Mesenchymal stem cell (in vitro differentiated cells and primary cell): ENCODE measurements around the gene UBE2G2.
A peak's percentile ranks its signal among the peaks of the same experiment; 100 is the strongest.

Experiments used
- DNase-seq: peaks from one replicate; pipeline ENCODE4 v3.0.0-alpha.2; 2013
- H2AFZ ChIP-seq: one replicate; pipeline ENCODE4 v1.6.1; 2013; ENCODE audit warnings: low read depth, mild to moderate bottlenecking, control low read depth, inconsistent platforms, low read length, moderate library complexity
- H2AK5ac ChIP-seq: 2 replicates; pipeline ENCODE4 v1.6.1; 2013; ENCODE audit warnings: low read length, moderate library complexity, mild to moderate bottlenecking, inconsistent platforms; ENCODE audit not compliant: severe bottlenecking
- H2BK120ac ChIP-seq: one replicate; pipeline ENCODE4 v1.6.1; 2013; ENCODE audit warnings: low read depth, mild to moderate bottlenecking, inconsistent platforms, low read length, moderate library complexity
- H2BK12ac ChIP-seq, 2 experiments: one replicate each; pipeline ENCODE4 v1.6.1; 2013; ENCODE audit warnings: inconsistent platforms in 2 of 2, low read length in 2 of 2, mild to moderate bottlenecking in 2 of 2, moderate library complexity in 2 of 2, control low read depth in 1 of 2
- H2BK15ac ChIP-seq: one replicate; pipeline ENCODE4 v1.6.1; 2013; ENCODE audit warnings: mild to moderate bottlenecking, low read depth, inconsistent platforms; ENCODE audit not compliant: poor library complexity, severe bottlenecking
- H2BK5ac ChIP-seq: 2 replicates; pipeline ENCODE4 v1.6.1; 2013; ENCODE audit warnings: low read depth, mild to moderate bottlenecking, low read length, control low read depth, inconsistent platforms; ENCODE audit not compliant: poor library complexity, severe bottlenecking
- H3K14ac ChIP-seq, 2 experiments: one replicate each; pipeline ENCODE4 v1.6.1; 2013; ENCODE audit warnings: inconsistent platforms in 2 of 2, low read length in 2 of 2, control low read depth in 1 of 2, mild to moderate bottlenecking in 1 of 2, moderate library complexity in 1 of 2
- H3K18ac ChIP-seq, 2 experiments: one replicate each; pipeline ENCODE4 v1.6.1; 2013; ENCODE audit warnings: inconsistent platforms in 2 of 2, low read length in 2 of 2, control low read depth in 1 of 2, low read depth in 1 of 2, mild to moderate bottlenecking in 1 of 2
- H3K23ac ChIP-seq, 2 experiments: one replicate each; pipeline ENCODE4 v1.6.1; 2013; ENCODE audit warnings: inconsistent platforms in 2 of 2, low read length in 2 of 2, mild to moderate bottlenecking in 2 of 2, moderate library complexity in 2 of 2, control low read depth in 1 of 2
- H3K27ac ChIP-seq: 2 replicates; pipeline ENCODE4 v1.5.1; 2013; ENCODE audit warnings: mild to moderate bottlenecking, moderate library complexity, low read length, control low read depth, inconsistent platforms; ENCODE audit not compliant: poor library complexity, severe bottlenecking
- H3K27me3 ChIP-seq, 2 experiments: 2 replicates each; pipeline versions ENCODE4 v1.6.1 to v1.7.0; 2013; ENCODE audit warnings: low read length in 2 of 2, mild to moderate bottlenecking in 2 of 2, moderate library complexity in 2 of 2, control low read depth in 1 of 2, inconsistent platforms in 1 of 2; ENCODE audit not compliant: control insufficient read depth in 1 of 2, insufficient read depth in 1 of 2
- H3K36me3 ChIP-seq, 2 experiments: 2 replicates each; pipeline versions ENCODE4 v1.6.1 to v1.7.0; 2013; ENCODE audit warnings: low read length in 2 of 2, control low read depth in 1 of 2, inconsistent platforms in 1 of 2, low read depth in 1 of 2, mild to moderate bottlenecking in 1 of 2; ENCODE audit not compliant: insufficient read depth in 2 of 2, control insufficient read depth in 1 of 2
- H3K4ac ChIP-seq, 2 experiments: one replicate each; pipeline ENCODE4 v1.6.1; 2013; ENCODE audit warnings: inconsistent platforms in 2 of 2, low read length in 2 of 2, mild to moderate bottlenecking in 2 of 2, moderate library complexity in 2 of 2, control low read depth in 1 of 2, low read depth in 1 of 2
- H3K4me1 ChIP-seq: 2 replicates; pipeline ENCODE4 v1.6.1; 2013; ENCODE audit warnings: low read depth, low read length, control low read depth; ENCODE audit not compliant: control insufficient read depth, insufficient read depth
- H3K4me2 ChIP-seq: 2 replicates; pipeline ENCODE4 v1.6.1; 2013; ENCODE audit warnings: low read length, mild to moderate bottlenecking, inconsistent platforms; ENCODE audit not compliant: poor library complexity, severe bottlenecking
- H3K4me3 ChIP-seq, 2 experiments: 2 replicates each; pipeline versions ENCODE4 v1.5.1 to v1.7.0; 2013; ENCODE audit warnings: low read length in 2 of 2, mild to moderate bottlenecking in 2 of 2, control low read depth in 1 of 2, low read depth in 1 of 2; ENCODE audit not compliant: insufficient read depth in 1 of 2
- H3K79me1 ChIP-seq: replicated peaks from 2 replicates; pipeline ENCODE4 v1.6.1; 2013; ENCODE audit warnings: mild to moderate bottlenecking, control low read depth, low read length, inconsistent platforms; ENCODE audit not compliant: poor library complexity, severe bottlenecking
- H3K9ac ChIP-seq: 2 replicates; pipeline ENCODE4 v1.7.0; 2013; ENCODE audit warnings: mild to moderate bottlenecking, low read length, moderate library complexity
- H3K9me3 ChIP-seq: 2 replicates; pipeline ENCODE4 v1.7.0; 2013; ENCODE audit warnings: mild to moderate bottlenecking, low read length; ENCODE audit not compliant: control insufficient read depth
- H4K8ac ChIP-seq: one replicate; pipeline ENCODE4 v1.6.1; 2013; ENCODE audit warnings: inconsistent platforms, mild to moderate bottlenecking, low read length, moderate library complexity
- H4K91ac ChIP-seq: one replicate; pipeline ENCODE4 v1.6.1; 2013; ENCODE audit warnings: mild to moderate bottlenecking, low read length, inconsistent platforms
- WGBS: methylation state at CpG from one replicate; pipeline ENCODE4 v1.1.7; 2013; ENCODE audit warnings: mixed read lengths; 5-methylcytosine and 5-hydroxymethylcytosine counted together

UBE2G2 gene

DNA sequence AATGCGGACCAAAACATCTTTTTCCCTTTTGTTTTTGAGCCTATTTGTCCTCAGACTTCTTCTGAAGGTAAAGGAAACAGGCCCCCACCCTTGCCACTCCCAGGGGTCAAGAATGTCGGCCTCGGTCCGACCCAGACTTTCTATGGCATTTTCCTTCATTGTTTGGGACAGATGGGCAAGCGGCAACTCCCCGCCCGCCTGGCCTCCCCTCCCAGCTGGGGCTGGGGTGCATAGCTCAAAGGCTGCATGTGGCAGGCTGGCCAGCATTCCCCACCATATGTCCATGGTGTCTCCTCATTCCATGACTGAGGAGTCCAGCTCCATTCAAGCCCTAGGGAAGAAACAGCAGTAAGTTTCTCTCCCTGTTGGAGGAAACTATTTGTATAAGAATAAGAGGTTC is 60.9 kb downstream of the UBE2G2 start:
- no peak overlapping the region for H3K4ac ChIP-seq
- no peak overlapping the region for H3K9ac ChIP-seq
- H3K18ac ChIP-seq: no peak overlapping the region
- peak overlapping the region in 1 of 2 experiments; percentile 77 for H3K14ac ChIP-seq
- H2BK12ac ChIP-seq: no peak overlapping the region
- no peak overlapping the region for H3K23ac ChIP-seq
- DNase-seq: no peak
- H2AFZ ChIP-seq: no peak overlapping the region
- 75% methylated on average over 7 of the region's 7 CpGs for WGBS
- H3K9me3 ChIP-seq: peaks cover 42% of the 10 kb centered on the region
- no peak overlapping the region for H3K4me3 ChIP-seq
- no peaks in the 10 kb centered on the region for H3K4me1 ChIP-seq
- H3K27me3 ChIP-seq: peaks cover 6 to 15% of the 10 kb centered on the region in 2 experiments
- H3K4me2 ChIP-seq: no peak overlapping the region
- no peak overlapping the region for H2AK5ac ChIP-seq
- H3K79me1 ChIP-seq: no peaks in the 10 kb centered on the region
- H4K91ac ChIP-seq: no peak overlapping the region
- H2BK15ac ChIP-seq: no peak overlapping the region
- H2BK5ac ChIP-seq: no peak overlapping the region
- no peak overlapping the region for H3K27ac ChIP-seq
- no peak overlapping the region for H4K8ac ChIP-seq
- H2BK120ac ChIP-seq: no peak overlapping the region
- no peaks in the 10 kb centered on the region for H3K36me3 ChIP-seq

GRCh38 chr21:44739316-44739715 is 62.3 kb downstream of the UBE2G2 start:
- Histone ChIP-seq H2BK12ac (no peak overlapping the region), H3K27ac (no peak overlapping the region), H3K14ac (no peak overlapping the region), H3K4ac (no peak overlapping the region), H4K8ac (no peak overlapping the region), H4K91ac (no peak overlapping the region), H3K18ac (no peak overlapping the region), H2AK5ac (no peak overlapping the region), H2BK5ac (no peak overlapping the region), H3K23ac (no peak overlapping the region), H2AFZ (no peak overlapping the region), H3K36me3 (no peaks in the 10 kb centered on the region), H3K4me2 (no peak overlapping the region), H3K79me1 (no peaks in the 10 kb centered on the region), H3K9me3 (peaks cover 44% of the 10 kb centered on the region), H3K4me3 (no peak overlapping the region), H2BK120ac (no peak overlapping the region), H3K9ac (no peak overlapping the region), H3K27me3 (peaks cover 3 to 6% of the 10 kb centered on the region in 2 experiments), H3K4me1 (no peaks in the 10 kb centered on the region), H2BK15ac (no peak overlapping the region)
- WGBS: 43% methylated on average over 1 of the region's 1 CpG
- no peak for DNase-seq

DNA sequence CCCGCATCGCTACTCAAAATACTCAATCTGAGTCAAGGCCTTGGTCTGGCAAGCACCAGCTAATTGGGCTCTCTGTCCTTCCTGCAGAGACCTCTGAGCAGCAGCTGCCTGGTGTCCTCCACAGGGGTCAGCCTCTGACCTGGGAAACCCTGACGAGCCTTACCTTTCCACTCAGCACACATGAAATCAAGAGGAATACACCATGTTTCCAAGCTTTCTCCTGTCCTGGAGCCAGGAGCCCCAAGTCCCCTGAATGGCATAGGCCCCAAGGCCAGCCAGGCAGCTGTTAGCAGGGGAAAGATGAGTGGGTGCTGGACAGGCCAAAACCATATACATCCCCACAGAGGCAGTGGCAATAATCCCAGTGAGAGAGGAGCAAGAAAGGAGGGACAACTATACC is 63.0 kb downstream of the UBE2G2 start:
- Histone ChIP-seq H3K79me1 (no peaks in the 10 kb centered on the region), H4K8ac (no peak overlapping the region), H2AFZ (no peak overlapping the region), H3K9me3 (peaks cover 44% of the 10 kb centered on the region), H3K4ac (no peak overlapping the region), H3K4me1 (no peaks in the 10 kb centered on the region), H2BK15ac (no peak overlapping the region), H3K27me3 (peaks cover 3 to 5% of the 10 kb centered on the region in 2 experiments), H3K36me3 (no peaks in the 10 kb centered on the region), H3K23ac (no peak overlapping the region), H3K9ac (no peak overlapping the region), H3K14ac (no peak overlapping the region), H4K91ac (no peak overlapping the region), H2BK5ac (no peak overlapping the region), H3K4me3 (no peak overlapping the region), H2BK12ac (no peak overlapping the region), H3K4me2 (no peak overlapping the region), H3K27ac (no peak overlapping the region), H2BK120ac (no peak overlapping the region), H3K18ac (no peak overlapping the region), H2AK5ac (no peak overlapping the region)
- 70% methylated on average over 3 of the region's 3 CpGs for WGBS
- no peak for DNase-seq

DNA sequence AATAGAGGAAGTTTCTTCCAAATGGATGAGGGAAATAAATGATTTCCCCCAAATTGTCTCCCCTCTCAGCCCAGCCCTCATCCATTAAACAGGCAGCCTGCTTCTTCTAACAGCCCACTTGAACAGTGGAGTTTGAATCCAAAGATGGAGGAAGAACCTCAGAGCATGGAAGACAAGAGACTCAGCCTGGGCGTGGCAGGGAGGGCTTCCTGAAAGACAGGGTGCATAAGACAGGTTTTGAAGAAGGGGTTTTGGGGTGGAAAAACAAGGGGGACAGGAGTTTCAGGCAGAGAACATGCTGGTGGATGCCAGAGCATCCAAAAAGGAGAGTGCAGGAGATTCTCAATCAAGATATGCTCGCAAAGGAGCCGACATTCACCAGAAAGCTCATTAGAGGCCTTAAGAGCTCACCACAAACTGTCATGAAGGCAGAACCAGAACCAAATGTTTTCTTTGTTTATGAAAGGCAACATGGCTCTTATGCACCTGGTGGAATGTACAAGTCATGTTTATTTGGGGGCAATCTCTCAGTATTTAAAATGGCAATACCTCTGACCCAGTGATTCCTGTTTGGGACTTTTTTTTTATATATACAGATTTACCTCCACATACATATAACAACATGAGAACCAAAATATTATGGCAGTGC is 63.8 kb downstream of the UBE2G2 start:
- Histone ChIP-seq H3K9me3 (peaks cover 44% of the 10 kb centered on the region), H3K23ac (no peak overlapping the region), H3K4me3 (no peak overlapping the region), H4K91ac (no peak overlapping the region), H3K36me3 (no peaks in the 10 kb centered on the region), H3K4ac (no peak overlapping the region), H3K27ac (no peak overlapping the region), H3K4me2 (no peak overlapping the region), H4K8ac (no peak overlapping the region), H2AK5ac (no peak overlapping the region), H3K27me3 (peaks cover 3 to 5% of the 10 kb centered on the region in 2 experiments), H3K18ac (no peak overlapping the region), H3K14ac (no peak overlapping the region), H2BK12ac (no peak overlapping the region), H3K79me1 (no peaks in the 10 kb centered on the region), H2BK5ac (no peak overlapping the region), H3K4me1 (no peaks in the 10 kb centered on the region), H3K9ac (no peak overlapping the region), H2AFZ (no peak overlapping the region), H2BK15ac (no peak overlapping the region), H2BK120ac (no peak overlapping the region)
- 63% methylated on average over 3 of the region's 3 CpGs for WGBS
- DNase-seq: peak; percentile 47
